Endothelial cell of umbilical vein (primary cell): ENCODE measurements around the gene PPIL1.

Experiments
- EZH2 ChIP-seq: IDR thresholded peaks from 2 replicates; pipeline ENCODE4 v1.6.1; 2012; ENCODE audit warnings: borderline replicate concordance, low read depth, mild to moderate bottlenecking, moderate library complexity, low read length, inconsistent platforms; ENCODE audit not compliant: severe bottlenecking
- MYC ChIP-seq: IDR thresholded peaks from one replicate; pipeline ENCODE4 v1.6.1; 2011; ENCODE audit warnings: mild to moderate bottlenecking, low read depth, low read length
- TF ChIP-seq, protein P1 (sequence below), 2 donors: IDR thresholded peaks; 1 replicate in 1 of 2; 2 replicates in 1 of 2; pipeline ENCODE4 v1.5.1; 2011; ENCODE audit warnings: low read length in 2 of 2, mild to moderate bottlenecking in 2 of 2, moderate library complexity in 2 of 2, control low read depth in 1 of 2, inconsistent platforms in 1 of 2, low read depth in 1 of 2; ENCODE audit not compliant: insufficient read depth in 1 of 2; ENCODE audit errors: extremely low read depth in 1 of 2

DNA sequence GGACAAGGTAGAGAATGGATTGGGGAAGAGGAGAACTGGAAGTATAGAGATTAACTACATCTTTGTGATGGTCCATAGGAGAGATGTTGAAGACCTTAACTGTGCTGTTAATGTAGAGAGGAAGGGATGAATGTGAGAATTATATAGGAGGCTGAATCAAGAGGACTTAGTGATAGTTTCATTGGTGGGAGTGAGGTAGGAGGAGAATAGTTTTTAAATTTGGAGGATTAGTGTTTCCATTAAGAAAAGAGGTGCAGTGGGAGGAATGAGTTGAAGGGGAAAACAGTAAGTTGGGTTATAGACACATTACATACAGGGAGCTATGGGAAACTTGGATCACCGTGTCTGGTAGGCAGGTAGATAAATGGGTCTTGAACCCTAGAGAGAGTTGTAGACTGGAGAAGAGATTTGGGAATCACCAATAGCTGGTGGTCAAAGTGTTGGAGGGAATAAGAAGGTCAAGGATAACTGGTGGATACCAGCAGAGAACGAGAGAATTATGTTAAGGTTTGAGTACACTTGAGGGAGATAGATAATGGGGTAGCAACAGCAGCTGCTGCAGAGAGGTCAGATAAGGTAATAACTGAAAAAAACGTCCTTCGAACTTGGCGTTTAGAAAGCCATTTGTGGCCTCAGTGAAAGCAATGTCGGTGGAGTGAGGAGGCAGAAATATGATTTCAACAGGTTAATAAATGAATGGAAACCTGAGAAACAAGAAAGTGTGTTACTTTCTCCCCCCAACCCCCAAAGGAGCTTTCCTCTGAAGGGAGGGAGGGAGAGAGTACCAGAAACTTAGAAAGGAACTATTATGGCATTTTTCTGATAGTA, 14.3 kb upstream of the PPIL1 start:
- TF ChIP-seq, protein P1, sequence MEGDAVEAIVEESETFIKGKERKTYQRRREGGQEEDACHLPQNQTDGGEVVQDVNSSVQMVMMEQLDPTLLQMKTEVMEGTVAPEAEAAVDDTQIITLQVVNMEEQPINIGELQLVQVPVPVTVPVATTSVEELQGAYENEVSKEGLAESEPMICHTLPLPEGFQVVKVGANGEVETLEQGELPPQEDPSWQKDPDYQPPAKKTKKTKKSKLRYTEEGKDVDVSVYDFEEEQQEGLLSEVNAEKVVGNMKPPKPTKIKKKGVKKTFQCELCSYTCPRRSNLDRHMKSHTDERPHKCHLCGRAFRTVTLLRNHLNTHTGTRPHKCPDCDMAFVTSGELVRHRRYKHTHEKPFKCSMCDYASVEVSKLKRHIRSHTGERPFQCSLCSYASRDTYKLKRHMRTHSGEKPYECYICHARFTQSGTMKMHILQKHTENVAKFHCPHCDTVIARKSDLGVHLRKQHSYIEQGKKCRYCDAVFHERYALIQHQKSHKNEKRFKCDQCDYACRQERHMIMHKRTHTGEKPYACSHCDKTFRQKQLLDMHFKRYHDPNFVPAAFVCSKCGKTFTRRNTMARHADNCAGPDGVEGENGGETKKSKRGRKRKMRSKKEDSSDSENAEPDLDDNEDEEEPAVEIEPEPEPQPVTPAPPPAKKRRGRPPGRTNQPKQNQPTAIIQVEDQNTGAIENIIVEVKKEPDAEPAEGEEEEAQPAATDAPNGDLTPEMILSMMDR (IDR thresholded peaks at IDR 0.05; ENCODE audit: extremely low read depth in 1 of 2, insufficient read depth in 1 of 2, low read depth in 1 of 2, low read length in 2 of 2): no peak
- no peak for TF ChIP-seq EZH2
- TF ChIP-seq MYC: no peak
